ENCODE data around the gene COL18A1.

Gene COL18A1

DNA sequence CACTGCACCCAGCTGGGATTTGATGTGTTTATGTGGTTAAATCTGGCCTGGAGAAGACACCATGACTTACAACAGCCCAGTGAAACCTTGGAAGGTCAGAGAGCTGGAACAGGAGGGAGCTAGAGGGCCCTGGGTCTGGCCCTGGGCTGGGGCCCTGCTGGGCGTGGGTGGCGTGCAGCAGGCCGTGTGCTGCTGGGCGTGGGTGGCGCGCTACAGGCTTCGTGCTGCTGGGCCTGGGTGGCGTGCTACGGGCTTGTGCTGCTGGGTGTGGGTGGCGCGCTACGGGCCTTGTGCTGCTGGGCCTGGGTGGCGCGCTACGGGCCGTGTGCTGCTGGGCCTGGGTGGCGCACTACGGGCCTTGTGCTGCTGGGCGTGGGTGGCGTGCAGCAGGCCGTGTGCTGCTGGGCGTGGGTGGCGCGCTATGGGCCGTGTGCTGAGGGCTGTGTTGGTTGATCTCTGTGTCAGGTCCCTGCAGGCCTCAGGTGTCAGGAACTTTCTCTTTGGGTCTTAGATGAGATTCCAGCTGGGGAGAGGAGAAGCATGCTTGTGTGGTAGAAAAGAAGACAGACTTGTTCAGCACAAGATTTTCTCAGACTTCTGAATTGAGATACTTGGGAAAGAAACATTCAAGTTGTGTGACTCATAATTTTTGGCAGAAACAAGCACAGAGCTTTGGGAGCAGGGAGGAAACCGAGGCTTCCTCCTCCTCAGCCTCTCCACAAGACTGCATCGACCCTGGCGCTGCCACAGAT is 66.0 kb downstream of the COL18A1 start:
- peak; percentile 37 for DNase-seq

DNA sequence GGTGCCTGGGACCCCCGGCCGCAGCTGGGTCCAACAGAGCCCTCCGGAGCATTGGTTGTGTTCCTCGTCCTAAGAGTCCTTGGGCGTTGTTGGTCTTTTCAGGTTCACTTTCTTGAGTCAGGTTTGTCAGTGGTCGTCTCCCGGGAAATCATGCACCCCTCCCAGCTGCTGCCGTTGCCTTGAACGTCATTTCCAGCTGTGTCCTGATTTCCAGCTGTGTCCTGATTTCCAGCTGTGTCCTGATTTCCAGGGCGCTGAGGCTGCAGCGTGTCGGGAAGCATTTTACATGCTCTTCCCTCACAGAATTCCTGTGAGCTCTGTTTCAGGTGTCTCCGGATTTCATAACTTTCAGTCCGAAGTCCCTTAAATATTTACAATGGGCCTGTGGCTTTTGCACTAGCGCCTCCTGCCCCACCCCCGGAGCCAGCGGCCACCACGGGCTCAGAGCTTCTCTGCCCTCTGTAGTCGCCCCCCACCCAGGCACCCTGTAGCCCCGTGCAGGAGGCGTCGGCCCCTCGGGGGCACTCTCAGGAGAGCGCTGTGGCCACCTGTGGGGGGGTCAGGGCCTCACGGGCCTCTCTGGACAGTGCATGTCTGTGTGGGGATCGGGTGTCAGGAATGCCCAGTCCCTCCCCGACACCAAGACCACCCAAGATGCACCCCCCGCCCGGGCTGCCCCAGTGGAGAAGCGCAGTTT is 66.7 kb downstream of the COL18A1 start:
- DNase-seq: no peak

- no peak for DNase-seq
Observed at GRCh38 chr21:45472445-45473365, 67.7 kb downstream of the COL18A1 start.

- DNase-seq: no peak
Observed at GRCh38 chr21:45473496-45474322, 68.7 kb downstream of the COL18A1 start.

DNA sequence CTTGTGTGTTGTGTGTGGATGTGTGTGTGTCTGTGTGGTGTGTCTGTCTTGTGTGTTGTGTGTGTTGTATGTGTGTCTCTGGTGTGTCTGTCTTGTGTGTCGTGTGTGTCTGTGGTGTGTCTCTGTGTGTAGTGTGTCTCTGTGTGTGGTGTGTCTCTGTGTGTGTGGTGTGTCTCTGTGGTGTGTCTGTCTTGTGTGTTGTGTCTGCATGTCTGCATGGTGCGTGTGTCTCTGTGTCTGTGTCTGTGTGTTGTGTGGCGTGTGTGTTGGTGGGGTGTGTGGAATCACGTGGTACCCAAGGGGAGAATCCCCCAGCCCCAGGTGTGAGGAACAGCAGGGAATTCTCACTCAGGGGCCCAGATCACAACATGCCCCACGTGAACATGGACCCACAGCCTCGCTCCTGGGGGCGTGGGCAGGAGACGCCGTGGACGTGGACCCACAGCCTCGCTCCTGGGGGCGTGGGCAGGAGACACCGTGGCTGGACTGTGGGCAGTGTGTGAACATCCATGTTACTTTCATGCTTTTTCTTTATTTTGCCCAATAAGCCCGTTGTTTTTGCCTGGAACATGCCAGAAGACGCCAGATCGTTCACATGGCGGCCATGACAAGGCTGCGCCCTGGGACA is 69.5 kb downstream of the COL18A1 start:
- no peak for DNase-seq

- DNase-seq: no peak
Observed at GRCh38 chr21:45475004-45475685, 70.2 kb downstream of the COL18A1 start.

GRCh38 chr21:45475797-45476570 is 71.0 kb downstream of the COL18A1 start:
- no peak for DNase-seq

DNA sequence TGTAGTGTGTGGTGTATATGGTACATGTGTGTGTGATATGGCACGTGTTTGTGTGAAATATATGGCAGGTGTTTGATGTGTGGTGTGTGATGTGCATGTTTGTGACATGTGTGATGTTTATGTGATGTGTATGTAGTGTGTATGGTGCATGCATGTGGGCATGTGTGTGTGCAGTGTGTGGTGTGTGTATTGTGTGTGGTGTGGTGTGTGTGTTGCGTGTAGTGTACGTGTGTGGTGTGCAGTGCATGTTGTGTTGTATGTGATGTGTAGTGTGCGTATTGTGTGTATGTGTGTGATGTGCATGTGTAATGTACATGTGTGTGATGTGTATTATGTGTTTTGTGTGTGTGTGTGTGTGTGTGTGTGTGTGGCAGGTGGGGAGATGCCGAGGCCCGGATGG is 71.6 kb downstream of the COL18A1 start:
- DNase-seq: no peak

DNA sequence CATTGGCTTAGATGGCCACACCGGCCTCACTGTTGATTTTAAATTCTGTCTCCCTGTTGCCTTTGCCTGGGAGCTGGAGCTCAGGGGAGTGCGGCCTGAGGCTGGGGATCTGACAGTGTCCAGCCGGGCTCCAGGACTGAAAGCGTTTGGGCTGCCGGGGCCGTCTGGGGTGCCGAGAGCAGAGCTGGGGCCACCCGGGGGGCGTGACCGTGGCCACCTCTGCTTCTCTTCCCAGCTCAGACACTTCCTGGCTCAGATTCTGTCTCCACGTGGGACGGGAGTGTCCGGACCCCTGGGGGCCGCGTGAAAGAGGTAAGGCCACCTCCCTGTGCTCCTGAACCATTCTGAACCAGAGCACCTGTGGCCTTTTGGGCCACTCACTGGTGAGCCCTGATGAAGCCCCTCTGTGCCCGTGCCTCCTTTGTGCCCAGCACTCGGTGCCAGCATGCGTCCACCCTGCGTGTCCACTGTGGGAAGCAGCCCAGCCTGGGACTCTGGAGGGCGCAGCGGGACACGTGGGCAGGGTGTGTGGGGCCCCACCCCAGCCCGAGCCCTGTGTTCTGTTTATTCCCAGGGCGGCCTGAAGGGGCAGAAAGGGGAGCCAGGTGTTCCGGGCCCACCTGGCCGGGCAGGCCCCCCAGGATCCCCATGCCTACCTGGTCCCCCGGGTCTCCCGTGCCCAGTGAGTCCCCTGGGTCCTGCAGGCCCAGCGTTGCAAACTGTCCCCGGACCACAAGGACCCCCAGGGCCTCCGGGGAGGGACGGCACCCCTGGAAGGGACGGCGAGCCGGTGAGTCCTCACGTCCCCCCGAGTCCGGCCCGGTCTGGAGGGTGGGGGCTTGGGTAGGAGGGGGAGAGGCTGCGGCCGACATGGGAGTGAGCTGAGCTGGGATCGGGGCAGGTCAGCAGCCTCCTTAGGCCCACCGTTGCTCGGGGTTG is 72.5 kb downstream of the COL18A1 start:
- DNase-seq: no peak

DNA sequence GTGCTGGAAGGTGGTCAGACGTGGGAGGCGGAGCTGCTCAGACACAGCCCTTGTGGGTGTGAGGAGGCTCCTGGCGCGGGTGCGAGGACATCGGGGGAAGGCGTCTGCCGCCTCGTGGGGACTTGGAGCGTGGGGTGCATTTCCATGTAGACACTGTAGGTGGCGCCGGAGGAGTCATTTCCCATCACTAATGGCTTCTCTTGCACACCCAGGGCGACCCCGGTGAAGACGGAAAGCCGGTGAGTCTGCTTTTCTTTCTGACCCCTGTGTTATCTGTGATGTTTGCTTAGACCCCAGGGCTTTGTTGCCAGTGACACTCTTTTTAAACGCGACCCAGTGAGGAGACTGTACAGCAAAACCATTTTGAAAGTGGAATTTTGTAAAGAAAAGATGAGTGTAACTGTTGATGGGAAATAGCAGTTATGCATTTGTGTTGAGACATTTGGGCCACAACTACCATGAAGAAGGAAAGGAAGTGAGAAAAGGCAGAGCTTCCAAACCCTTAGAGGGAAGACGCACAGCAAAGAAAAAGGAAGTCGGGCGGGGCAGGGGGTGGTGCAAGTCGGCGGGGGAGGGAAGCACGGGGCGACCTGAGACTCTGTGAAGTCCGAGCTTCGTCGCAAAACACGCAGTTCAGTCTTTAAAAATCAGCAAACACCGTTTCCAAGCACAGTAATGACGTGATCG is 73.3 kb downstream of the COL18A1 start:
- DNase-seq: peak; percentile 85

GRCh38 chr21:45478816-45479669 is 74.1 kb downstream of the COL18A1 start:
- no peak for DNase-seq

DNA sequence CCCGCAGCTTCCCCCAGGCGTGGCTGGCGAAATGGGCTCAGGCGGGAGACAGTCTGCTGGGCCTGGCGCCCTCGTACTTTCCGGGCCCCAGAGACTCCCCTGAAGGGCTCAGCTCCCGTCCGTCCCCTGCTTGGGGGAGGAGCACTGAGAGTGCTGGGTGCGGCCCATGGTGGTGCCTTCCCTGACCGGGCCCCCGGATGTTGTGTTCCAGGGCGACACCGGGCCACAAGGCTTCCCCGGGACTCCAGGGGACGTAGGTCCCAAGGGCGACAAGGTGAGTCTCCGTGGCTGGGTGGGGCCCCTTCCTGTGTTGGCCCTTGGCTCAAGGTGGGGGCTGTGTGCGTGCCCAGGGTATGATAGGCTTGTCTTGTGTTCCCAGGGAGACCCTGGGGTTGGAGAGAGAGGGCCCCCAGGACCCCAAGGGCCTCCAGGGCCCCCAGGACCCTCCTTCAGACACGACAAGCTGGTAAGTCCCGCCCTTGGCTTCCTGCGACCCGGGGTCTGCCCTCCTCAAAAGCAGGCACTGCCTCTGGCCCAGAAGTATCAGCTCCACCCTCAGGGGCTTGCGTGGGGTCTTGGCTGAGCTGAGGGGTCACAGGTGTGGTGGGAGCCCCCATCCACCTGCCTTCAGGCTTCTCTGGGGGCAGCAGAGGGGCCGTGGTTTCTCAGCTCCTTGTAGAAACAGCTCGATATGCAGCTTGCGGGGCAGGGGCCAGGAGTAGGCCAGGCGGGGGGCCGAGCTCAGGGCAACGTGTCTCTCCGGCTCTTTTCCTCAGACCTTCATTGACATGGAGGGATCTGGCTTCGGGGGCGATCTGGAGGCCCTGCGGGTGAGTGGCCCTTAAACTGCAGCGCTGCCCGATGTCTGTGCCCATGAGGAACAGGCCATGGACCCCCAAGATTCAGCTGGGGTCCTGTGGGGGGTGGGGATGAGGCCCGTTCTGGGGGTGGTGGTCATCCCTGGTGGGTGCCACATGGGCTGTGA is 75.0 kb downstream of the COL18A1 start:
- peak; percentile 19 for DNase-seq

GRCh38 chr21:45480701-45481500 is 75.9 kb downstream of the COL18A1 start:
- DNase-seq: no peak

DNA sequence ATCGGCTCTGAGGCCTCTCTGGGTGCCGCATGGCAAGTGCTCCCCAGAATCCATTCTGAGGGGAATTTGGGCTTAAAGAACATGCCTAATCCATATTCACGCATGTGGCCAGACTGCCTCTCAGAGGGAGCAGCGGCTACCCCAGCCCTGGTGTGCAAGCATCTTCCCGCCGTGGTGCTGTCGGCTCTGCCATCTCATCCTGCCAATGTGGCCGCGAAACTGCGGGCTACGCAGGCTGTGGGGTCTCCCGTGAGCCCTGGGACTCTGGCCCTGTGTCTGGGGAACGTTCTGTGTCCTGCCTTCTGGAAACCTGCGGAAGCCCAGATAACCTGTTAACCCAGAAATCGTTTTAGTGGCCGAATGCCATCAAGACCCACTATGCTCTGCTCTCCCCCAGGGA is 76.6 kb downstream of the COL18A1 start:
- no peak for DNase-seq

All from CD4-positive, alpha-beta T cell treated with Interleukin-21 for 1 hour (primary cell).